COR-L47 (cell line): ENCODE data around the gene ZC3H8.

ENCODE experiments used
- DNase-seq: peaks from one replicate; lab custom pipeline; 2025; lab: John Stamatoyannopoulos, UW

The ZC3H8 gene

DNA sequence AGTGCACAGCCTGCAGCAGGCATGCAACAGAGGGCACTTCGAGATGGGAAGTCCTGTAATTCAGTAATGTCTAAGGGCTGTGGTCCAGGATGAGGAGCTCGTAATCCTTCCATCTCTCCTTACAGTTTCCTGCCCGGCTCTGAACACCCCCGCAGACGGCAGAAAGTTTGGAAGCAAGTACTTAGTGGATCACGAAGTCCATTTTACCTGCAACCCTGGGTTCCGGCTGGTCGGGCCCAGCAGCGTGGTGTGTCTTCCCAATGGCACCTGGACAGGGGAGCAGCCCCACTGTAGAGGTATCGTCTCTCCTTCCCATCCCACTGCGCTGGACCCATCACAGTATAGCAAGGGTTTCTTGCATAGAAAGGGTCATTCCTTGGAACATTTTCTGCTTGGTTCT, 90.0 kb downstream of the ZC3H8 start:
- no peak for DNase-seq

- no peak for DNase-seq
Measured at GRCh38 chr2:112163541-112163981, 91.3 kb downstream of the ZC3H8 start.

DNA sequence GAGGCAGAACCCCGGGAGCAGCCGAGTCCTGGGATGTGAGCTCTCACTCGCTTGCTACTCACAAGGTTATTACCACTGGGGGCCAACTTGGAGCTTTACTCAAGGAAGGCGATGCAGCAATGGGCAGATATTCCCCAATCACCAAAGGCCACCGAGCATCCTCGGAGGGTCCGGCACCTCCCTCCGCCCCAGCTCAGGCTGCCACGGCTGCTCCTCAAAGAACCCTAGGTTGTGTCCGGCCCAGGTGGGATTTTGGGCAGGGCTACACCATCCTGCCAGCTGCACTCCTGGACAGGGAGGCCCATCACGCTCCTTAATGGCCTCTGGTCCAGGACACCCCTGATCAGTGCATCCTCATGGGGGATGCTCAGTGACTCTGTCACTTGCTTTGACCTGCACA, 91.9 kb downstream of the ZC3H8 start:
- DNase-seq = no peak

GRCh38 chr2:112162341-112162740, 92.5 kb downstream of the ZC3H8 start:
- no peak for DNase-seq
